Smooth muscle cell (in vitro differentiated cells): ENCODE data around the gene NEU1. TPM values are rescaled to one million over a fixed set of nuclear protein-coding genes. Genes with fewer than 3 reads are reported as not detected.
A peak's percentile ranks its signal among the peaks of the same experiment; 100 is the strongest.

Source experiments
- DNase-seq: peaks from one replicate; lab custom pipeline; 2025; ENCODE audit not compliant: unreplicated experiment; lab: John Stamatoyannopoulos, UW
- H2AFZ ChIP-seq: fragments of 200-600 bp; sonication (generic); 2 replicates; pipeline ENCODE4 v1.6.0; 2016; ENCODE audit warnings: antibody characterized with exemption, low read depth, mild to moderate bottlenecking
- H3F3A ChIP-seq: fragments of 200-600 bp; sonication (generic); 2 replicates; pipeline ENCODE4 v1.6.0; 2017; ENCODE audit warnings: antibody characterized with exemption, low read depth
- H3K27ac ChIP-seq: fragments of 200-600 bp; sonication (generic); 2 replicates; pipeline ENCODE4 v1.5.1; 2016; ENCODE audit warnings: low read depth, mild to moderate bottlenecking
- H3K27me3 ChIP-seq: fragments of 200-600 bp; sonication (generic); 2 replicates; pipeline ENCODE4 v1.6.1; 2016; ENCODE audit warnings: low read depth, mild to moderate bottlenecking
- H3K36me3 ChIP-seq: fragments of 200-600 bp; sonication (generic); 2 replicates; pipeline ENCODE4 v1.5.1; 2016; ENCODE audit warnings: low read depth
- H3K4me1 ChIP-seq: fragments of 200-600 bp; sonication (generic); 2 replicates; pipeline ENCODE4 v1.5.1; 2016; ENCODE audit warnings: low read depth
- H3K4me2 ChIP-seq: fragments of 200-600 bp; sonication (generic); 2 replicates; pipeline ENCODE4 v1.6.0; 2016; ENCODE audit warnings: mild to moderate bottlenecking
- H3K4me3 ChIP-seq: fragments of 200-600 bp; sonication (generic); 2 replicates; pipeline ENCODE4 v1.5.1; 2016; ENCODE audit warnings: mild to moderate bottlenecking
- H3K79me2 ChIP-seq: fragments of 200-600 bp; sonication (generic); 2 replicates; pipeline ENCODE4 v1.6.0; 2016; ENCODE audit warnings: low read depth, mild to moderate bottlenecking
- H3K9ac ChIP-seq: fragments of 200-600 bp; sonication (generic); 2 replicates; pipeline ENCODE4 v1.6.0; 2016; ENCODE audit warnings: low read depth
- H3K9me3 ChIP-seq: fragments of 200-600 bp; sonication (generic); replicated peaks from 2 replicates; pipeline ENCODE4 v1.5.1; 2016; ENCODE audit warnings: low read depth
- H4K20me1 ChIP-seq: fragments of 200-600 bp; sonication (generic); 2 replicates; pipeline ENCODE4 v1.6.0; 2016; ENCODE audit warnings: low read depth
- CTCF ChIP-seq: fragments of 200-600 bp; sonication (generic); IDR thresholded peaks from 2 replicates; pipeline ENCODE4 v1.5.1; 2017; ENCODE audit warnings: borderline replicate concordance, mild to moderate bottlenecking, antibody characterized with exemption; ENCODE audit not compliant: insufficient read depth, poor library complexity, severe bottlenecking
- WGBS: methylation state at CpG from one replicate; pipeline ENCODE4 v1.1.7; 2016; ENCODE audit warnings: low lambda C conversion rate; 5-methylcytosine and 5-hydroxymethylcytosine counted together
- polyA plus RNA-seq: library from polyadenylated mRNA; unstranded; fragments of >200 nt; fragmentation: Nextera tagmentation; extraction: Ambion mirVana; gene quantifications from 2 replicates; pipeline ENCODE4 v1.2.1, GENCODE V29; 2016
- total RNA-seq: library from RNA; depleted of rRNA; stranded (reverse); fragments of >200 nt; gene quantifications from 2 replicates; pipeline ENCODE4 v1.2.3, GENCODE V29; 2014

NEU1 gene
- total and polyA plus RNA-seq, 2 experiments from 2014 or later: 47.5 to 52.7 TPM

GRCh38 chr6:31829633-31830283 lies 32.9 kb downstream of the NEU1 start:
- Histone ChIP-seq H3K27me3 (no peaks in the 10 kb centered on the region), H3F3A (peaks cover 17% of the 10 kb centered on the region), H3K9me3 (no peaks in the 10 kb centered on the region), H2AFZ (no peak overlapping the region), H3K36me3 (no peaks in the 10 kb centered on the region), H4K20me1 (peaks cover 5% of the 10 kb centered on the region), H3K27ac (no peak overlapping the region), H3K4me2 (peak overlapping the region; percentile 94), H3K4me1 (peaks cover 9% of the 10 kb centered on the region), H3K4me3 (peak overlapping the region; percentile 86), H3K79me2 (peaks cover 22% of the 10 kb centered on the region), H3K9ac (peak overlapping the region; percentile 70)
- 2% methylated on average over 14 of the region's 15 CpGs for WGBS
- DNase-seq: no peak
- peak; percentile 48 for TF ChIP-seq CTCF

- Histone ChIP-seq H3K79me2 (peaks cover 21% of the 10 kb centered on the region), H2AFZ (peak within 1 kb of the TSS; percentile 51), H3K27me3 (no peaks in the 10 kb centered on the region), H3K4me2 (peak within 1 kb of the TSS; percentile 78), H3K4me1 (peaks cover 9% of the 10 kb centered on the region), H3F3A (peaks cover 12% of the 10 kb centered on the region), H4K20me1 (peaks cover 5% of the 10 kb centered on the region), H3K9me3 (no peaks in the 10 kb centered on the region), H3K9ac (peak within 1 kb of the TSS; percentile 44), H3K4me3 (peak within 1 kb of the TSS; percentile 62), H3K36me3 (no peaks in the 10 kb centered on the region), H3K27ac (peak within 1 kb of the TSS; percentile 57)
- WGBS: under 1% methylated on average over 52 of the region's 56 CpGs
- DNase-seq: peak; percentile 94
- no peak for TF ChIP-seq CTCF
Observed at GRCh38 chr6:31827286-31828079, 35.1 kb downstream of the NEU1 start, which contains the start of gene HSPA1B. TSS of gene HSPA1B (plus strand) at chr6:31827738. CDS start at chr6:31827951, 213 bp downstream.

- Histone ChIP-seq H3K4me3 (peak overlapping the region; percentile 62), H3K36me3 (no peaks in the 10 kb centered on the region), H3K79me2 (peaks cover 20% of the 10 kb centered on the region), H3K9ac (peak overlapping the region; percentile 8), H3K27ac (peak overlapping the region; percentile 57), H3F3A (peaks cover 12% of the 10 kb centered on the region), H3K27me3 (no peaks in the 10 kb centered on the region), H3K9me3 (no peaks in the 10 kb centered on the region), H4K20me1 (peaks cover 5% of the 10 kb centered on the region), H3K4me1 (peaks cover 9% of the 10 kb centered on the region), H2AFZ (peak overlapping the region; percentile 51), H3K4me2 (peak overlapping the region; percentile 78)
- no peak for TF ChIP-seq CTCF
- DNase-seq: peak; percentile 33
- WGBS: 6% methylated on average over 13 of the region's 13 CpGs
Observed at GRCh38 chr6:31826793-31827285, 35.8 kb downstream of the NEU1 start.
